RWPE2 (cell line): ENCODE data around the gene DOCK9.

ENCODE experiments used
- ATAC-seq: fragments of 200-7000 bp; cut with Tn5 transposase; 3 replicates; pipeline ENCODE4 v1.9.1; 2021; ENCODE audit warnings: low read depth
- DNase-seq: peaks from one replicate; pipeline ENCODE4 v3.0.0-alpha.2; 2020; ENCODE audit warnings: low spot score
- H3K27ac ChIP-seq: fragments of 450-650 bp; 2 replicates; pipeline ENCODE4 v1.5.1; 2017; ENCODE audit warnings: mild to moderate bottlenecking; ENCODE audit not compliant: poor library complexity, severe bottlenecking
- H3K27me3 ChIP-seq: fragments of 250-450 bp; sonication (Bioruptor Pico); 2 replicates; pipeline ENCODE4 v1.5.1; 2021; ENCODE audit warnings: mild to moderate bottlenecking, moderate library complexity; ENCODE audit not compliant: insufficient read depth, poor library complexity, severe bottlenecking
- H3K36me3 ChIP-seq: fragments of 250-450 bp; sonication (Bioruptor Pico); 2 replicates; pipeline ENCODE4 v1.5.1; 2020; ENCODE audit warnings: low read depth, mild to moderate bottlenecking, moderate library complexity
- H3K4me1 ChIP-seq: fragments of 250-450 bp; sonication (Bioruptor Pico); 2 replicates; pipeline ENCODE4 v1.5.1; 2021; ENCODE audit warnings: mild to moderate bottlenecking, moderate library complexity; ENCODE audit not compliant: insufficient read depth, poor library complexity, severe bottlenecking
- H3K4me3 ChIP-seq: fragments of 250-450 bp; sonication (Bioruptor Pico); 2 replicates; pipeline ENCODE4 v1.5.1; 2021; ENCODE audit warnings: mild to moderate bottlenecking, moderate library complexity; ENCODE audit not compliant: severe bottlenecking
- H3K9me3 ChIP-seq: fragments of 250-450 bp; sonication (Bioruptor Pico); 2 replicates; pipeline ENCODE4 v1.5.1; 2021; ENCODE audit warnings: mild to moderate bottlenecking, moderate library complexity; ENCODE audit not compliant: severe bottlenecking
- TF ChIP-seq, protein P1 (sequence below): fragments of 450-650 bp; IDR thresholded peaks from one replicate; pipeline ENCODE4 v1.5.1; 2017; ENCODE audit warnings: mild to moderate bottlenecking, moderate library complexity; ENCODE audit not compliant: poor library complexity, severe bottlenecking

DOCK9 gene

DNA sequence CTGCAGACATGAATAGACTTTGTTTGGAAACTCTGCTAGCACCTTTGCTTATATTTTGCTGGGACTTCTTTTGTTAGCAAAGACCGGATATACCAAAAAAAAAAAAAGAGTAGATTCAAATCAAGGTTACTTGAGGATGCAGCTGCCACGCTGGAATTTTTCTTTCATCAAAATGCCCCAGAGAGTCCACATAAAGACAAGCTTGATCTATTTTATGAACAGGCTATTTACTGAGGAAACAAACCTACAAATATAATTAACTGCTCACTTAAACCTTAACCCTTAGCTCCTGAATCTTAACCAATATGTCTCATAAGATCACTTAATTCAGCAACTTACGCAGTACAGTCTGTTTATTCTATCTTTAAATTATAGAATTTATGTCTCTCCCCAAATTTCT, 27.1 kb upstream of the DOCK9 start:
- TF ChIP-seq, protein P1, sequence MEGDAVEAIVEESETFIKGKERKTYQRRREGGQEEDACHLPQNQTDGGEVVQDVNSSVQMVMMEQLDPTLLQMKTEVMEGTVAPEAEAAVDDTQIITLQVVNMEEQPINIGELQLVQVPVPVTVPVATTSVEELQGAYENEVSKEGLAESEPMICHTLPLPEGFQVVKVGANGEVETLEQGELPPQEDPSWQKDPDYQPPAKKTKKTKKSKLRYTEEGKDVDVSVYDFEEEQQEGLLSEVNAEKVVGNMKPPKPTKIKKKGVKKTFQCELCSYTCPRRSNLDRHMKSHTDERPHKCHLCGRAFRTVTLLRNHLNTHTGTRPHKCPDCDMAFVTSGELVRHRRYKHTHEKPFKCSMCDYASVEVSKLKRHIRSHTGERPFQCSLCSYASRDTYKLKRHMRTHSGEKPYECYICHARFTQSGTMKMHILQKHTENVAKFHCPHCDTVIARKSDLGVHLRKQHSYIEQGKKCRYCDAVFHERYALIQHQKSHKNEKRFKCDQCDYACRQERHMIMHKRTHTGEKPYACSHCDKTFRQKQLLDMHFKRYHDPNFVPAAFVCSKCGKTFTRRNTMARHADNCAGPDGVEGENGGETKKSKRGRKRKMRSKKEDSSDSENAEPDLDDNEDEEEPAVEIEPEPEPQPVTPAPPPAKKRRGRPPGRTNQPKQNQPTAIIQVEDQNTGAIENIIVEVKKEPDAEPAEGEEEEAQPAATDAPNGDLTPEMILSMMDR: no peak
- Histone ChIP-seq H3K4me1 (peaks cover 19% of the 10 kb centered on the region), H3K27me3 (no peaks in the 10 kb centered on the region), H3K36me3 (no peaks in the 10 kb centered on the region), H3K9me3 (no peaks in the 10 kb centered on the region), H3K4me3 (no peak overlapping the region), H3K27ac (no peak overlapping the region)
- DNase-seq (no peak), ATAC-seq (no peak)

DNA sequence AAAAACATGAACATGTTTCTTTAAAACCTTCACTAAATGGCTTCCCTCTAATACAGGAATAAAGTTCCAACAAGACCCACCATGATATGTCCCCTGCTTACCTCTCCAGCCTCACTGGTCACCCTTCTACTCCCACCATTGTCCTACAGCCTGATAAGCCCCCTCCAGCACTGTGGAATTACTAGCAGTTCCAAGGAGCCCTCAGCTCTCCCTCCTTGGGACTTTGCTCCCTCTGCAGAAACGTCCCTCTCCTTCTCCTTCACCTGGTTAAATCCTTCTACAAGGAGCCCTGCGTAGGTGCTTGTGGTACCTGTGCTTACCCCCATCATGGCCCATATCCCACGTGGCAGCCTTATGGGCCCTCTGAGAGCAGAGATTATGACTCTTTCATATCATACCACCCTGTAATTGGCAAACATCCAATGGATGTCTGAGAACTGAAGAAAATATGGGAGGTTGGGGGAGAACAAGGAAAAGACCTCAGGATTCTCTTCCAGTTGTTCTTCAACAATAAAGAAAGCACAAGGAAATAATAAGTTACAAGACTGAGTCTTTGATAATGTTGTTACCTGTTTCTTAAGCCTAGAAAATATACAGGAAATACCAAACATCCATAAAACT, 26.1 kb upstream of the DOCK9 start:
- TF ChIP-seq, protein P1: no peak
- ATAC-seq (no peak), DNase-seq (no peak)
- Histone ChIP-seq H3K9me3 (no peaks in the 10 kb centered on the region), H3K27me3 (no peaks in the 10 kb centered on the region), H3K4me3 (no peak overlapping the region), H3K4me1 (peaks cover 22% of the 10 kb centered on the region), H3K27ac (no peak overlapping the region), H3K36me3 (no peaks in the 10 kb centered on the region)

DNA sequence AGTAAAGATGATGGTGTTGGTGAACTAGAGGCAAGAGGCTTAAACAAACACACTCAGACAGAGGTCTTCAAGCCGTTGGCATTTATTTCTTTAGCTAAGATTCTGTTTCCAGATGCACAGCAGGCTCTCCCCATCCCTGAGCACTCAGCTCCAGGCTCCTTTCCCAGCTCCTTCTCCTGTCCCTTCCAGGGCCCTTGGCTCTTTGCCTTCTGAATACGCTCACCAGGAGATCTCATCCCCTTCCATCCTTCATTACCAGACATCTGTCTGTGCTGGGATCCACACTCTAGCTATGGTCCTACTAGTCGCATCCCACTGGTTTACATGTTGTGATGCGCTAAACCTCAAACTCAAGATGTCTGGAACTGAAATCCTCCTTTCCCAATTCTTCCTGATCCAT, 25.3 kb upstream of the DOCK9 start:
- H3K4me1 ChIP-seq: peaks cover 24% of the 10 kb centered on the region
- TF ChIP-seq, protein P1: no peak
- H3K4me3 ChIP-seq: no peak overlapping the region
- DNase-seq: no peak
- no peaks in the 10 kb centered on the region for H3K36me3 ChIP-seq
- no peak for ATAC-seq
- no peaks in the 10 kb centered on the region for H3K9me3 ChIP-seq
- no peaks in the 10 kb centered on the region for H3K27me3 ChIP-seq
- no peak overlapping the region for H3K27ac ChIP-seq

DNA sequence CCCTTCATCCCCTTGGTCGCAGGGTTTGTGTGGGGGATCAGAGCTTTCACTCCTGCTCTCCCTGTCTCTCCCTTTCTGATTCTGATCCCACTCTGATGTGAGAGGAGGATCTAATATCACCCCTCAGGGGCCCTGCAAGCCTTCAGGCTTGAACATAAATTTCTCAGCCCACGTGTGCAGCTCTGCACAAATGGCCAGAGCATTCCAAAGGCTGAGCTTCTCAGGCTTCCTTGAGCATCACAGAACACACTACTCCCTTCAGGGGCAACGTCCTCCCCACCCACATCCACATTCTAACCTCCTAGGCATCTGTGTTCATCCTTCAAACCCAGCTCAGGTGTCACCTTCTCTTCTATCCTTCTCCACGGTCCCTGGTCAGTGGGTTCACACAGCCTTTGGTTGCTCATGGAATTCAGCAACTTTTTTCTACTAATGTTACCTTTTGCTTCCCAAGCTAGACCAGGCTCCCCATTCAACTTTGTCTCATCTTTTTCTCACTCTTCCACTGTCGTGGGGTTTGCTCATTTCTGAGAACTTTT, 24.4 kb upstream of the DOCK9 start:
- H3K27me3 ChIP-seq: no peaks in the 10 kb centered on the region
- ATAC-seq (no peak), DNase-seq (no peak)
- H3K4me1 ChIP-seq: peaks cover 33% of the 10 kb centered on the region
- no peak overlapping the region for H3K4me3 ChIP-seq
- no peaks in the 10 kb centered on the region for H3K9me3 ChIP-seq
- TF ChIP-seq, protein P1: no peak
- H3K36me3 ChIP-seq: no peaks in the 10 kb centered on the region
- H3K27ac ChIP-seq: no peak overlapping the region

DNA sequence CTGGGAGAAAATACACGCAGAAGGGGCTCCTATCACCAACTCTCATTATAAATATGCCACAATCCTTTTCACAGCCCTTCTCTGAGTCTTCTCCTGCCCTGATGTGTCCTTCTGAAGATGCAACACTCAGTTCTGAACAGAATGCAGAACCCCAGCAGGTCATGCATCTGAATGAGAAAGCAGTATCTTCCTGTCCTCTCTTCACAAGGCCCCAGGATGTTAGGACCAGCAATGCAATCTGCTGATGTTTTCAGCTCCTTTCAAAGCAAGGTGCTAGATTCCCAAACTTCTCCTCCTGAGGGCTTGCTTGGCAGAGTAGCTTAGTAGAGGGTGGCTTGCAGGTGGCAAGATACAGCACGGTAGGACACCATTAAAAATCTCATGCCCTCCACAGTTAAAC, 22.3 kb upstream of the DOCK9 start:
- no peak overlapping the region for H3K4me3 ChIP-seq
- H3K36me3 ChIP-seq: no peaks in the 10 kb centered on the region
- ATAC-seq: no peak
- no peaks in the 10 kb centered on the region for H3K9me3 ChIP-seq
- DNase-seq: no peak
- H3K27ac ChIP-seq: no peak overlapping the region
- H3K4me1 ChIP-seq: peaks cover 27% of the 10 kb centered on the region
- TF ChIP-seq, protein P1: no peak
- no peaks in the 10 kb centered on the region for H3K27me3 ChIP-seq
